ENCODE measurements around the gene MRPS35. TPM values are rescaled to one million over a fixed set of nuclear protein-coding genes. Genes with fewer than 3 reads are reported as not detected.

The MRPS35 gene
- total RNA-seq, 1 donor from 2014 or later, result 31.5 TPM

DNA sequence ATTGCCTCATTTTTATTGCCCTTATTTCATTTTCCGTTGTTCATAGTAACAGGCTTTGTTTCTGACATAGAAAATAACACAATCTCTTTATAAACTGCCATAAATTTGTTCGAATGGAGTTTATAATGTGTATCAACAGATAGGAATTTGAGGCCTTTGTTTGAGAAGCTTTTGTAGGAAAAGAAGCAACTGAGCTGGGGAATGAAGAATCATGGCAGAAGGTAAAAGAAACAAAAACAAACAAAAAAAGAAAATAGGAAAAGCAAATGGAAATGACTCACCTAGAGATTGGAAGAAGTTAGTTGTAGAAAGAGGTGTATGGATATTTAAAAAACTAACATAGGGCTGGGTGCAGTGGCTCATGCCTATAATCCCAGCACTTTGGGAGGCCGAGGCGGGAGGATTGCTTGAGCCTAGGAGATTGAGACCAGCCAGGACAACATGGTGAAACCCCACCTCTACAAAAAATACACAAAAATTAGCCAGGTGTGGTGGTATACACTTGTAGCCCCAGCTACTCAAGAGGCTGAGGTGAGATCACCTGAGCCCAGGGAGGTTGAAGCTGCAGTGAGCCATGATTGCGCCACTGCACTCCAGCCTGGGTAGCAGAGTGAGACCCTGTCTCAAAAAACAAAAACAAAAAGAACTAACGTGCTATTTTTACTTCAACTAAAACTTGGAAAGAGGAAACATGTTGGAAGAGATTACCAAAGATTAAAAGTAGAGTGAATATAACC, 14.9 kb upstream of the MRPS35 start:
- Histone ChIP-seq H3K4me3 (no peak overlapping the region), H3K9me3 (no peaks in the 10 kb centered on the region), H3K36me3 (peaks cover 62% of the 10 kb centered on the region), H3K27me3 (ENCODE audit: low read depth) (no peaks in the 10 kb centered on the region), H3K27ac (no peak overlapping the region), H3K4me1 (no peaks in the 10 kb centered on the region)
- ATAC-seq (no peak), DNase-seq (no peak)
- TF ChIP-seq, protein P1, sequence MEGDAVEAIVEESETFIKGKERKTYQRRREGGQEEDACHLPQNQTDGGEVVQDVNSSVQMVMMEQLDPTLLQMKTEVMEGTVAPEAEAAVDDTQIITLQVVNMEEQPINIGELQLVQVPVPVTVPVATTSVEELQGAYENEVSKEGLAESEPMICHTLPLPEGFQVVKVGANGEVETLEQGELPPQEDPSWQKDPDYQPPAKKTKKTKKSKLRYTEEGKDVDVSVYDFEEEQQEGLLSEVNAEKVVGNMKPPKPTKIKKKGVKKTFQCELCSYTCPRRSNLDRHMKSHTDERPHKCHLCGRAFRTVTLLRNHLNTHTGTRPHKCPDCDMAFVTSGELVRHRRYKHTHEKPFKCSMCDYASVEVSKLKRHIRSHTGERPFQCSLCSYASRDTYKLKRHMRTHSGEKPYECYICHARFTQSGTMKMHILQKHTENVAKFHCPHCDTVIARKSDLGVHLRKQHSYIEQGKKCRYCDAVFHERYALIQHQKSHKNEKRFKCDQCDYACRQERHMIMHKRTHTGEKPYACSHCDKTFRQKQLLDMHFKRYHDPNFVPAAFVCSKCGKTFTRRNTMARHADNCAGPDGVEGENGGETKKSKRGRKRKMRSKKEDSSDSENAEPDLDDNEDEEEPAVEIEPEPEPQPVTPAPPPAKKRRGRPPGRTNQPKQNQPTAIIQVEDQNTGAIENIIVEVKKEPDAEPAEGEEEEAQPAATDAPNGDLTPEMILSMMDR (IDR thresholded peaks at IDR 0.05), result no peak
- intact Hi-C loops (cut with DNase I), result no loop called here

DNA sequence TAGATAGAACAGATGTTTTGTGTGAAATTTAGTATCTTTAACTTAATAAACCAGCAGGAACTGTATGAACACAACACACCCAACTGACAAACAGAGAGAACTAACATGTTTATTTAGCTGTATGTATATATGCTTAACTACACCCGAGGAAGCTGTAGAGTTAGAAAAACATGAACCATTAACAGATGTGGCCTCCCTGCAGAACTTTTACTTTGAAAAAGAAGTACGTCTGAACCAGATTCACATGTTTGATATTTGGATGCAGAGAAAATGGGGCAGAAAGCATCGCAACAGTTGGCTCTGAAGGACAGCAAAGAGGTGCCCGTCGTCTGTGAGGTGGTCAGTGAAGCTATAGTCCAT, 14.4 kb upstream of the MRPS35 start, which contains the start of gene REP15:
REP15 (plus strand) TSS at position 155 of the 360 bp plus-strand sequence; CDS start at position 271, 116 bp downstream.
- Histone ChIP-seq H3K4me3 (no peak within 1 kb of the TSS), H3K36me3 (peaks cover 56% of the 10 kb centered on the region), H3K27ac (no peak within 1 kb of the TSS), H3K4me1 (no peaks in the 10 kb centered on the region), H3K27me3 (ENCODE audit: low read depth) (no peaks in the 10 kb centered on the region), H3K9me3 (no peaks in the 10 kb centered on the region)
- no peak for ATAC-seq
- TF ChIP-seq, protein P1 (IDR thresholded peaks at IDR 0.05), result no peak
- no peak for DNase-seq
- intact Hi-C loops (cut with DNase I), result no loop called here

DNA sequence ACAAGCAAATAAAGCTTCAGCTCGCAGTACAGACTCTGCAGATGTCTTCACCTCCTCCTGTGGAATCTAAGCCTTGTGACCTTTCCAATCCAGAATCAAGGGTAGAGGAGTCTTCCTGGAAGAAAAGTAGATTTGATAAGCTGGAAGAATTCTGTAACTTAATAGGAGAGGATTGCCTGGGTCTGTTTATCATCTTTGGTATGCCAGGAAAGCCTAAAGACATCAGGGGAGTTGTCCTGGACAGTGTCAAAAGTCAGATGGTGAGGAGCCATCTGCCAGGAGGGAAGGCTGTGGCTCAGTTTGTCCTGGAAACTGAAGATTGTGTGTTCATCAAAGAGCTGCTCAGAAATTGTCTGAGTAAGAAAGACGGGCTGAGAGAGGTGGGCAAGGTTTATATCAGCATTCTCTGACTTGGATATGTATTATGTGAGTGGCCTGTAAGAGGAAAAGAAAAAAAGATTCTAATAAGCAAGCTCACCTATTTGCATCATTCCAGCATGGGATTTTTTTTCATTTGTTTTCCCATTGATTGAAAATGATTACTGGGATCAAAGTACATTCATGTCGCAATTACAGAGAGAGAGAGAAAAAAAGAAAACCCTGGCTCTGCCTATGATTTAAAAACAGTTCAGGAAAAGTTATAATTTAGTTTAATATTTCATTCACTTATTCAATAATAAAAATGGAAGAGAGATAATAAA, 13.6 kb upstream of the MRPS35 start:
- ATAC-seq, result no peak
- no peak overlapping the region for H3K4me3 ChIP-seq
- TF ChIP-seq, protein P1 (IDR thresholded peaks at IDR 0.05), result no peak

DNA sequence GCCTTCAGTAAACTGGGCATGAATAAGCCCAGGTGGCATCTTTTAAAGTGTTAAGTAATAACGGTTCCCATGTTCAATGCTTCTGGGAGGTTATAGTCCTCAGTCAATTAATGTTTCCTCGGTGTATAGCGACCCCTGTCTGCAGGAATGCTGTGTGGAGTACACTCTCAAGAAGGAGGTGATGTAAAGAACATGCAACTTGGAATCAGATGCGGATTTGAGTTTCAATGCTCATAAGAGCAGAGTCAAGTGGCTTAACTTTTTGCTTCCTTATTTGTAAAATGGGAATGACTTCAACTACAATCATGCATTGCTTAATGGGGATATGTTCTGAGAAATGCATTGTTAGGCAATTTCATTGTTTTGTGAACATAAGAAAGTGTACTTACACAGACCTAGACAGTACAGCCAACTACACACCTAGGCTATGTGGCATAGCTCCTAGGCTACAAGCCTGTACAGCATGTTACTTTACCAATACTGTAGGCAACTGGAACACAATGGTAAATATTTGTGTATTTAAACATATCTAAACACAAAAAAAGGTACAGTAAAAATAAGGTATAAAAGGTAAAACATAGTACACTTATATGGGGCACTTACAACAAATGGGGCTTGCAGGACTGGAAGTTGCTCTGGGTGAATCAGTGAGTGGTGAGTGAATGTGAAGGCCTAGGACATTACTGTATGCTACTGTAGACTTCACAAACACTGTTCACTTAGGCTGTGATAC, 6.7 kb upstream of the MRPS35 start:
- H3K9me3 ChIP-seq, result no peaks in the 10 kb centered on the region
- TF ChIP-seq, protein P1 (IDR thresholded peaks at IDR 0.05), result peak; percentile 86
- ATAC-seq (peak; percentile 94 to 95), DNase-seq (peak; percentile 61)
- no peaks in the 10 kb centered on the region for H3K27me3 ChIP-seq (ENCODE audit: low read depth)
- intact Hi-C loops (cut with DNase I), result no loop called here
- H3K4me3 ChIP-seq, result no peak overlapping the region
- no peaks in the 10 kb centered on the region for H3K36me3 ChIP-seq
- no peak overlapping the region for H3K27ac ChIP-seq
- H3K4me1 ChIP-seq, result no peaks in the 10 kb centered on the region

More for the DNA sequence above, 13.6 kb upstream of the MRPS35 start:
- peaks cover 49% of the 10 kb centered on the region for H3K36me3 ChIP-seq
- no peaks in the 10 kb centered on the region for H3K27me3 ChIP-seq (ENCODE audit: low read depth)
- no peaks in the 10 kb centered on the region for H3K4me1 ChIP-seq
- intact Hi-C loops (cut with DNase I), result no loop called here
- H3K9me3 ChIP-seq, result no peaks in the 10 kb centered on the region
- no peak for DNase-seq
- H3K27ac ChIP-seq, result no peak overlapping the region

DNA sequence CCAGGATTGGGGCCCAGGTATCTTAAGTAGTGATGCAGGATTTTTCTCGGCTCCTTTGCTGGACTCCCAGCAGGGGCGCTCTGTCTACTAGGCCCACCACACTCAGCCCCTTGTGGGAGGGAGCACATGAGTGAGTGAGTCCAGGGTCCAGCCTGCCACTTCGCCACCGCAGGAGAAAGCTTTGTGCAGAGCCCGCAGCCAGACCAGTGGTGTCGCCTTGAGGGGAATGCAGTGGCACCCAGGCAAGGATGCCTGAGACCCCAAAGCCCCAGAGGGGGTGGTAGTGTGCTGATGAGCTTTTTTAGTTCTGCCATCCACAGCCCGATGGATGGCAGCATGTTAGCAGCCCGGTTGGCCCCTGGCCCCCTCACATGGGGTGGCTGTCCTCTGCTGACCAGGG, 5.4 kb upstream of the MRPS35 start:
- no peaks in the 10 kb centered on the region for H3K9me3 ChIP-seq
- TF ChIP-seq, protein P1 (IDR thresholded peaks at IDR 0.05), result no peak
- H3K27ac ChIP-seq, result no peak overlapping the region
- no peak for DNase-seq
- no peaks in the 10 kb centered on the region for H3K36me3 ChIP-seq
- intact Hi-C loops (cut with DNase I), result no loop called here
- H3K27me3 ChIP-seq (ENCODE audit: low read depth), result no peaks in the 10 kb centered on the region
- H3K4me3 ChIP-seq, result no peak overlapping the region
- no peak for ATAC-seq
- no peaks in the 10 kb centered on the region for H3K4me1 ChIP-seq
